GM13976 (cell line): ENCODE measurements around the gene MYCL.

Source experiments
- DNase-seq: peaks from one replicate; pipeline ENCODE4 v3.0.0; 2012; ENCODE audit warnings: low spot score
- in situ Hi-C: fragments of 300-500 bp; cut with MboI; formaldehyde crosslinking; loops from one replicate; pipeline ENCODE4 v1.12.0; 2022; ENCODE audit warnings: low sequenced_read_pairs, mixed read lengths, inconsistent platforms; ENCODE audit not compliant: unreplicated experiment
- TF ChIP-seq, protein P1 (sequence below): IDR thresholded peaks from 2 replicates; pipeline ENCODE4 v1.5.1; 2012; ENCODE audit warnings: borderline replicate concordance, mild to moderate bottlenecking; ENCODE audit not compliant: insufficient read depth; ENCODE audit errors: extremely low read depth, missing control alignments, control extremely low read depth

The MYCL gene

GRCh38 chr1:39901714-39902459 is at the start of gene MYCL:
MYCL (minus strand) TSS chr1:39901917; CDS start chr1:39901434, 483 bp downstream.
- TF ChIP-seq, protein P1, sequence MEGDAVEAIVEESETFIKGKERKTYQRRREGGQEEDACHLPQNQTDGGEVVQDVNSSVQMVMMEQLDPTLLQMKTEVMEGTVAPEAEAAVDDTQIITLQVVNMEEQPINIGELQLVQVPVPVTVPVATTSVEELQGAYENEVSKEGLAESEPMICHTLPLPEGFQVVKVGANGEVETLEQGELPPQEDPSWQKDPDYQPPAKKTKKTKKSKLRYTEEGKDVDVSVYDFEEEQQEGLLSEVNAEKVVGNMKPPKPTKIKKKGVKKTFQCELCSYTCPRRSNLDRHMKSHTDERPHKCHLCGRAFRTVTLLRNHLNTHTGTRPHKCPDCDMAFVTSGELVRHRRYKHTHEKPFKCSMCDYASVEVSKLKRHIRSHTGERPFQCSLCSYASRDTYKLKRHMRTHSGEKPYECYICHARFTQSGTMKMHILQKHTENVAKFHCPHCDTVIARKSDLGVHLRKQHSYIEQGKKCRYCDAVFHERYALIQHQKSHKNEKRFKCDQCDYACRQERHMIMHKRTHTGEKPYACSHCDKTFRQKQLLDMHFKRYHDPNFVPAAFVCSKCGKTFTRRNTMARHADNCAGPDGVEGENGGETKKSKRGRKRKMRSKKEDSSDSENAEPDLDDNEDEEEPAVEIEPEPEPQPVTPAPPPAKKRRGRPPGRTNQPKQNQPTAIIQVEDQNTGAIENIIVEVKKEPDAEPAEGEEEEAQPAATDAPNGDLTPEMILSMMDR, result peak; percentile 83
- DNase-seq, result peak; percentile 89
- in situ Hi-C loops, result loop anchor here (25.0 kb wide), 1 partner anchor 90 kb away; no protein-coding TSS in a partner anchor

GRCh38 chr1:39949891-39950290 is 48.2 kb upstream of the MYCL start:
- DNase-seq, result no peak
- in situ Hi-C loops, result no loop called here
- TF ChIP-seq, protein P1, result no peak

- in situ Hi-C loops, result no loop called here
- TF ChIP-seq, protein P1, result no peak
- no peak for DNase-seq
These were observed 45.5 kb upstream of the MYCL start for GRCh38 chr1:39947260-39947659.

GRCh38 chr1:39946216-39946615 is 44.5 kb upstream of the MYCL start:
- no peak for DNase-seq
- in situ Hi-C loops, result no loop called here
- TF ChIP-seq, protein P1, result no peak

GRCh38 chr1:39944410-39945112 is 42.8 kb upstream of the MYCL start:
- TF ChIP-seq, protein P1, result no peak
- in situ Hi-C loops, result no loop called here
- no peak for DNase-seq

- TF ChIP-seq, protein P1, result no peak
- in situ Hi-C loops, result no loop called here
- DNase-seq, result no peak
These were observed 42.0 kb upstream of the MYCL start for GRCh38 chr1:39943471-39944290.
